Heart left ventricle (tissue), 16 donors: ENCODE measurements around the gene NFX1. TPM values are rescaled to one million over a fixed set of nuclear protein-coding genes. Genes with fewer than 3 reads are reported as not detected.
"Not testable (repeated sequence)": the region's sequence is repeated elsewhere in the genome, so short reads cannot be mapped to it uniquely, and the experiment has no call there.

ENCODE experiments used
- ATAC-seq, 4 donors: fragments of 200-7000 bp; cut with Tn5 transposase; one replicate each; pipeline ENCODE4 v1.9.1; 2020 to 2022; ENCODE audit warnings: moderate library complexity in 4 of 4, mild to moderate bottlenecking in 3 of 4, moderate number of reproducible peaks in 1 of 4
- DNase-seq, 5 donors: peaks; one replicate each; pipeline ENCODE4 v3.0.0-alpha.2; 2020
- H3K27ac ChIP-seq, 12 donors: fragments of 200-600 bp; sonication (generic) in 4 of 12; one replicate each; pipeline versions ENCODE4 v1.5.0 to v1.8.0; 2016 to 2022; ENCODE audit warnings: mild to moderate bottlenecking in 2 of 12
- H3K27me3 ChIP-seq, 9 donors: fragments of 200-600 bp; sonication (generic) in 2 of 9; one replicate each; pipeline versions ENCODE4 v1.5.1 to v1.8.0; 2016 to 2022; ENCODE audit warnings: mild to moderate bottlenecking in 3 of 9
- H3K36me3 ChIP-seq, 9 donors: fragments of 200-600 bp; sonication (generic) in 2 of 9; one replicate each; pipeline versions ENCODE4 v1.5.0 to v1.8.0; 2018 to 2022; ENCODE audit warnings: mild to moderate bottlenecking in 2 of 9
- H3K4me1 ChIP-seq, 12 donors: fragments of 200-600 bp; sonication (generic) in 4 of 12; one replicate each; pipeline versions ENCODE4 v1.5.0 to v1.8.0; 2016 to 2022; ENCODE audit warnings: mild to moderate bottlenecking in 3 of 12
- H3K4me3 ChIP-seq, 12 donors: fragments of 200-600 bp; sonication (generic) in 4 of 12; one replicate each; pipeline versions ENCODE4 v1.5.0 to v1.8.0; 2017 to 2022; ENCODE audit warnings: mild to moderate bottlenecking in 9 of 12, moderate library complexity in 4 of 12
- H3K9me3 ChIP-seq, 12 donors: fragments of 200-600 bp; sonication (generic) in 4 of 12; one replicate each; pipeline versions ENCODE4 v1.5.0 to v1.8.0; 2016 to 2022; ENCODE audit warnings: mild to moderate bottlenecking in 1 of 12
- CTCF ChIP-seq, 12 donors: fragments of 200-600 bp; sonication (generic) in 4 of 12; IDR thresholded peaks; one replicate each; pipeline versions ENCODE4 v1.5.0 to v1.8.0; 2018 to 2022; ENCODE audit warnings: antibody characterized with exemption in 12 of 12, mild to moderate bottlenecking in 5 of 12
- POLR2A ChIP-seq, 2 donors: fragments of 450-650 bp; IDR thresholded peaks; one replicate each; pipeline ENCODE4 v1.6.1; 2017; ENCODE audit warnings: antibody characterized with exemption in 2 of 2, mild to moderate bottlenecking in 2 of 2, moderate library complexity in 2 of 2
- WGBS, 4 donors: extraction: QIAGEN DNeasy Blood & Tissue Kit in 2 of 4; methylation state at CpG; one replicate each; pipeline versions ENCODE4 v1.1.5 to v1.1.7; 2013 to 2018; 5-methylcytosine and 5-hydroxymethylcytosine counted together
- intact Hi-C, 10 donors: fragments of 100-400 bp; cut with DNase I; formaldehyde crosslinking; loops; one replicate each; pipeline versions ENCODE4 v1.11.1 to v1.14.2; 2022
- polyA plus RNA-seq, 2 donors: library from polyadenylated mRNA; stranded (reverse); fragments of 200-250 nt; gene quantifications; one replicate each; pipeline ENCODE4 v1.2.3, GENCODE V29; 2013
- total RNA-seq, 9 donors: library from RNA; depleted of rRNA in 2 of 9; stranded (reverse); fragments of >200 nt in 2 of 9; fragmentation: NEBNext Ultra II Directional in 3 of 9; extraction: Animal tissue kit (Norgen Biotek cat#: 25700) in 3 of 9; gene quantifications; one replicate each; pipeline versions ENCODE4 v1.1.0 to v1.2.4, GENCODE V29; 2016 to 2023
- donor health status: ischemic (EF 13 %, LVEDD 7.1; RV severe dilation, severe dysfunction).
- donor health status: healthy with polysubstance abuse.
- donor health status: DM: no; HTN: yes; CAD: no.
- donor health status: DM: no; HTN: no; CAD: no.
- donor health status: ischemic (EF 25% LVEDD 6.9; RV normal size, moderate dysfunction).
- donor health status: ischemic (EF 25% LVEDD 5.7; RV mildly dilated, moderate dysfunction).
- donor health status: healthy.
- donor health status: DM: yes; HTN: yes; CAD: no.
- donor health status: ischemic (EF 35%, LVEDD 5.7; RV mildly dilated, moderate dysfunction).
- donor health status: nonischemic (EF 11% LVEDD 7.7; RV severe dilation, severe dysfunction).
- donor health status: DM: yes; HTN: yes; CAD: no.
- donor health status: PGD.
- donor health status: ischemic (EF 29% LVEDD 5.4; RV normal size, mild dysfunction).
- donor health status: nonischemic (EF 23%, LVEDD 6.1; RV moderate dilation, normal function).

NFX1 gene
- total and polyA plus RNA-seq, 11 donors, result 13.7 to 42.0 (median 32.7) TPM

GRCh38 chr9:33401809-33402208 lies 111.5 kb downstream of the NFX1 start:
- not testable (repeated sequence) for H3K36me3 ChIP-seq, H3K9me3 ChIP-seq, H3K27me3 ChIP-seq, ATAC-seq
- peak overlapping the region; percentile 39 to 70 (median 59) for H3K4me3 ChIP-seq
- DNase-seq, result peak in 1 of 5 donors; percentile 38
- 8 to 44% (median 19%) methylated on average over 6 to 10 of the region's 10 CpGs for WGBS, 4 donors
- H3K4me1 ChIP-seq, result peaks cover 0 to 66% (median 29%) of the 10 kb centered on the region in 12 donors
- H3K27ac ChIP-seq, result peak overlapping the region; percentile 70 to 98 (median 92)
- intact Hi-C loops, result loop anchor here in 2 of 10 donors (10.0 kb wide), 2 partner anchors 53 to 113 kb away; no protein-coding TSS in a partner anchor

GRCh38 chr9:33402371-33402770 lies 112.1 kb downstream of the NFX1 start, which contains the start of gene AQP7:
Gene AQP7, minus strand, starts transcription at chr9:33402568. Its CDS starts 1,306 bp downstream, at chr9:33401262.
- WGBS, 4 donors, result 0 to 22% (median 18%) methylated on average over 6 to 10 of the region's 10 CpGs
- TF ChIP-seq POLR2A (IDR thresholded peaks at IDR 0.05), result peak in 1 of 2 donors; percentile 56
- intact Hi-C loops, result loop anchor here in 2 of 10 donors (10.0 kb wide), 2 partner anchors 52 to 112 kb away; no protein-coding TSS in a partner anchor
- H3K4me1 ChIP-seq, result peaks cover 0 to 65% (median 29%) of the 10 kb centered on the region in 12 donors
- ATAC-seq, H3K9me3 ChIP-seq, H3K27me3 ChIP-seq, H3K36me3 ChIP-seq: not testable (repeated sequence)
- DNase-seq, result peak; percentile 68 to 87 (median 82)
- peak within 1 kb of the TSS; percentile 39 to 70 (median 59) for H3K4me3 ChIP-seq
- H3K27ac ChIP-seq, result peak within 1 kb of the TSS; percentile 70 to 98 (median 92)

- ATAC-seq, result peak; percentile 60 to 89 (median 67)
- 69 to 71% (median 71%) methylated on average over 17 of the region's 17 CpGs for WGBS, 4 donors
- H3K4me1 ChIP-seq, result peaks cover 0 to 56% (median 27%) of the 10 kb centered on the region in 12 donors
- peak overlapping the region; percentile 10 to 98 (median 92) for H3K27ac ChIP-seq
- intact Hi-C loops, result loop anchor here in 3 of 10 donors (2.0 to 10.0 kb wide), 3 partner anchors 29 to 111 kb away; no protein-coding TSS in a partner anchor
- TF ChIP-seq POLR2A (IDR thresholded peaks at IDR 0.05) (no peak), CTCF (IDR thresholded peaks at IDR 0.05) (no peak)
- H3K27me3 ChIP-seq, result no peaks in the 10 kb centered on the region
- no peaks in the 10 kb centered on the region for H3K9me3 ChIP-seq
- H3K36me3 ChIP-seq, result no peaks in the 10 kb centered on the region
- no peak overlapping the region for H3K4me3 ChIP-seq
- DNase-seq, result peak in 1 of 5 donors; percentile 38
Observed at GRCh38 chr9:33403941-33404787, 113.8 kb downstream of the NFX1 start.

- no peak for DNase-seq
- TF ChIP-seq POLR2A (IDR thresholded peaks at IDR 0.05) (no peak), CTCF (IDR thresholded peaks at IDR 0.05) (no peak)
- peak in 3 of 4 donors; percentile 21 to 38 (median 35) for ATAC-seq
- WGBS, 4 donors, result 84 to 92% (median 86%) methylated on average over 4 of the region's 4 CpGs
- intact Hi-C loops, result loop anchor here in 4 of 10 donors (2.0 to 10.0 kb wide), 5 partner anchors 30 to 110 kb away; no protein-coding TSS in a partner anchor
- H3K36me3 ChIP-seq, result no peaks in the 10 kb centered on the region
- no peaks in the 10 kb centered on the region for H3K9me3 ChIP-seq
- no peak overlapping the region for H3K4me3 ChIP-seq
- no peaks in the 10 kb centered on the region for H3K27me3 ChIP-seq
- H3K4me1 ChIP-seq, result peaks cover 0 to 49% (median 27%) of the 10 kb centered on the region in 12 donors
- peak overlapping the region; percentile 10 to 98 (median 92) for H3K27ac ChIP-seq
Observed at GRCh38 chr9:33404788-33405362, 114.6 kb downstream of the NFX1 start.
